Measurements from ENCODE around the gene PTPRG.

The PTPRG gene

GRCh38 chr3:62193586-62194345, 632.4 kb downstream of the PTPRG start:
- DNase-seq (ENCODE audit: low read depth): no peak

GRCh38 chr3:62197350-62198012, 636.1 kb downstream of the PTPRG start:
- no peak for DNase-seq (ENCODE audit: low read depth)

GRCh38 chr3:62199126-62199525, 637.8 kb downstream of the PTPRG start:
- DNase-seq (ENCODE audit: low read depth): no peak

- DNase-seq (ENCODE audit: low read depth): peak; percentile 6
Observed at GRCh38 chr3:62201438-62202035, 640.2 kb downstream of the PTPRG start.

GRCh38 chr3:62203152-62203551, 641.8 kb downstream of the PTPRG start:
- DNase-seq (ENCODE audit: low read depth): no peak

- DNase-seq (ENCODE audit: low read depth): no peak
Observed at GRCh38 chr3:62203561-62203960, 642.2 kb downstream of the PTPRG start.

- DNase-seq (ENCODE audit: low read depth): no peak
Observed at GRCh38 chr3:62207197-62207596, 645.8 kb downstream of the PTPRG start.

- no peak for DNase-seq (ENCODE audit: low read depth)
Observed at GRCh38 chr3:62208385-62208784, 647.0 kb downstream of the PTPRG start.

GRCh38 chr3:62209101-62209500, 647.7 kb downstream of the PTPRG start:
- DNase-seq (ENCODE audit: low read depth): no peak

GRCh38 chr3:62210011-62210410, 648.6 kb downstream of the PTPRG start:
- no peak for DNase-seq (ENCODE audit: low read depth)

GRCh38 chr3:62211675-62212429, 650.5 kb downstream of the PTPRG start:
- no peak for DNase-seq (ENCODE audit: low read depth)

- DNase-seq (ENCODE audit: low read depth): no peak
Observed at GRCh38 chr3:62214850-62215249, 653.5 kb downstream of the PTPRG start.

GRCh38 chr3:62220616-62221015, 659.2 kb downstream of the PTPRG start:
- DNase-seq (ENCODE audit: low read depth): no peak

- DNase-seq (ENCODE audit: low read depth): no peak
Observed at GRCh38 chr3:62225051-62225450, 663.7 kb downstream of the PTPRG start.

GRCh38 chr3:62226601-62227339, 665.4 kb downstream of the PTPRG start:
- DNase-seq (ENCODE audit: low read depth): no peak

GRCh38 chr3:62228467-62228866, 667.1 kb downstream of the PTPRG start:
- DNase-seq (ENCODE audit: low read depth): no peak

- DNase-seq (ENCODE audit: low read depth): no peak
Observed at GRCh38 chr3:62229211-62229610, 667.8 kb downstream of the PTPRG start.

GRCh38 chr3:62229908-62230307, 668.5 kb downstream of the PTPRG start:
- no peak for DNase-seq (ENCODE audit: low read depth)

GRCh38 chr3:62233065-62233464, 671.7 kb downstream of the PTPRG start:
- DNase-seq (ENCODE audit: low read depth): no peak

- no peak for DNase-seq (ENCODE audit: low read depth)
Observed at GRCh38 chr3:62236016-62236415, 674.6 kb downstream of the PTPRG start.

GRCh38 chr3:62237286-62237948, 676.0 kb downstream of the PTPRG start:
- no peak for DNase-seq (ENCODE audit: low read depth)
